NCI-H187 (cell line): ENCODE data around the gene UTF1.
"Not testable (repeated sequence)": the region's sequence is repeated elsewhere in the genome, so short reads cannot be mapped to it uniquely, and the experiment has no call there.

Source experiments
- DNase-seq, 2 experiments: peaks; one replicate each; lab custom pipeline; 2025; lab: John Stamatoyannopoulos, UW

Gene UTF1

DNA sequence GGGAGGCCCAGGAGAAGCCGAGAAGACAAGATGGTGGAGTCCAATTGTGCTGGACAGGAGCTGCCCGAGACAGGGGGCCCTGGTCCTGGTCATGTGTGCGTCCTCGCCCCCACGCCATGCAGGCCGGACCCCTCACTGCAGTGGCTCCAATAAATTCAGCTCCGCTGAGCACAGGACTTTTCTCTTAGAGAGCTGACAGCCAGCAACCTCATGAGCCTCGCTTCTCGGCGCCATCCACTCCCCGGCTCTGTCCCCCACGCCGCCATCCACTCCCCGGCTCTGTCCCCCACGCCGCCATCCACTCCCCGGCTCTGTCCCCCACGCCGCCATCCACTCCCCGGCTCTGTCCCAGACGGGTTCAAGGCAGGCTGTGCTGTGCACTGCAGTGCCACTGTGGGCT, 2.8 kb upstream of the UTF1 start:
- DNase-seq: no peak

DNA sequence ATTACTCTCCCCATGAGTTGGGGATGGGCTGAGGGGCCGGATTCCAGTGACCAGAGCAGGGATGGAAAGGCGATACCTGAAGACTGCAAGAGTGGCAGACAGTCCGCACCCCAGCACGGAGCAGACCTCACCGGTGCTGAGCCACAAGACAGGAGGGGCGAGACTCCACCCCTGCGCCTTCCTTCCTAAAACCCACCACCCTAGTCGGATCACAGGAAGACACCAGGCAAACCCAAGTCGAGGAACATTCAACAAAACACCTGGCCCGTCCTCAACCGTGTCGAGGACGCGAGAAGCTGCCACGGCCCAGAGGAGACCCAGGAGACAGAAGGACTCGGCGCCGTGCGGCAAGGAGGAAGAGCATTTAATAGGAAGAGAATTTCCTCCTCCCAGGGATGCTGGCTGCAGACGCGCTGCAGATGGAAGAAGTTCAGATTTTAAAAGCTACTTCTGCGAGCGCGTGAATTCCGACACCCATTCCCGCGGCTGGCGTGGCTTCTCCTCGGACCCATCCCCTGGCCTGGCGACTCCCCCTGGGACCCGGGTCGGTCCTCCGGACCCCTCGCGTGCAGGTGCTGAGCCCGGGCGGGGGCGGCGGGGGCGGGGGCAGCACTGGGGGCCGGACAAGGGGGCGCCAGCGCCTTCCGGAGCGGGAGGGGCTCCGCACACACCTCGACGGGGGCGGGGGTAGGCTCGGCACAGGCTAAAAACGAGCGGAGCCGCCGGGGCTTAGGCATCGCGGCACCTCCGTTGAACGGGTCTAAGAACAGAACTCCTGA, 563 bp upstream of the UTF1 start:
- DNase-seq: no peak

DNA sequence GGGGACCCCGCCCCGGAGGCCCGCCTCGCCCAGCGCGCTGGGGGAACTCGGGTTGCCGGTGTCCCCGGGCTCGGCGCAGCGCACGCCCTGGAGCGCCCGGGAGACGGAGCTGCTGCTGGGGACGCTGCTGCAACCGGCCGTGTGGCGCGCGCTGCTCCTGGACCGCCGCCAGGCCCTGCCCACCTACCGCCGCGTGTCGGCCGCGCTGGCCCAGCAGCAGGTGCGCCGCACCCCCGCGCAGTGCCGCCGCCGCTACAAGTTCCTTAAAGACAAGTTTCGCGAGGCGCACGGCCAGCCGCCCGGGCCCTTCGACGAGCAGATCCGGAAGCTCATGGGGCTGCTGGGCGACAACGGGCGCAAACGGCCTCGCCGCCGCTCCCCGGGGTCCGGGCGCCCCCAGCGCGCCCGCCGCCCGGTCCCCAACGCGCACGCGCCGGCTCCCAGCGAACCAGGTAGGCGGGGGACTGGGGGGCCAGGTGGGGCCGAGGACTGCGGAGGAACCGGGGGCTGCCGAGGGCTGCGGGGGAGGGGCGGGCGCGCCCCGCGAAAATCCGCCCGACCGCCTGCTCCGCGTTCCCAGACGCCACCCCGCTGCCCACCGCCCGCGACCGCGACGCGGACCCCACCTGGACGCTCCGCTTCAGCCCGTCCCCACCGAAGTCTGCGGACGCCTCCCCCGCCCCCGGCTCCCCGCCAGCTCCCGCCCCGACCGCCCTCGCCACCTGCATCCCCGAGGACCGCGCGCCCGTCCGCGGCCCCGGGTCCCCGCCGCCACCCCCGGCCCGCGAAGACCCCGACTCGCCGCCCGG, 574 bp downstream of the UTF1 start:
- no peak for DNase-seq

DNA sequence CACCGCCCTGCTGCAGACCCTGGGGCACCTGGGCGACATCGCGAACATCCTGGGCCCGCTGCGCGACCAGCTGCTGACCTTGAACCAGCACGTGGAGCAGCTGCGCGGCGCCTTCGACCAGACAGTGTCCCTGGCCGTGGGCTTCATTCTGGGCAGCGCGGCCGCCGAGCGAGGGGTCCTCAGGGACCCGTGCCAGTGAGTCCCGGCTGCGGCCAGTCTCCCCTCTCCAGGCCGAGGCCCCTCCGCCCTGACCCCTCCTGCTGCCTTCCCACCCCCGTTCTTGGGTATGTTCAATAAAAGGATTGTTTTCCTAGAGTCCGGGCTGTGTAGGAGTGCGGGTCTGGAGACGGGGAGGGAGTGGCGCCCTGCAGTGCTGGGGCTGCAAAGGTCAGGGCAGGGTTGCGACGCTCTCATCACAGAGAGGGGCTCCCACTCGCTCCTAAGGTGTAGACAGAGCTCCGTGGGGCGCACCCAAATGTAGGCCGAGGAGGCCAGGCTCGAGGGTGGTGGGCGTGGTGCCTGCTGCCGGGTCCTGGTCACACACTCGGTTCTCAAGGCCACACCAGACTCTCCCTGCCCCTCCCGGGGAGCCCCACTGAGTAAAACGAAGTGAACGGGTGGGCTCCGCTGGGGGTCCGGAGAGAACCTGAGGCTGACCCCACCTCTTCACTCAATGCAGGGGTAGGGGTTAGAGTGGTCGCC, 1.4 kb downstream of the UTF1 start:
- DNase-seq: no peak

DNA sequence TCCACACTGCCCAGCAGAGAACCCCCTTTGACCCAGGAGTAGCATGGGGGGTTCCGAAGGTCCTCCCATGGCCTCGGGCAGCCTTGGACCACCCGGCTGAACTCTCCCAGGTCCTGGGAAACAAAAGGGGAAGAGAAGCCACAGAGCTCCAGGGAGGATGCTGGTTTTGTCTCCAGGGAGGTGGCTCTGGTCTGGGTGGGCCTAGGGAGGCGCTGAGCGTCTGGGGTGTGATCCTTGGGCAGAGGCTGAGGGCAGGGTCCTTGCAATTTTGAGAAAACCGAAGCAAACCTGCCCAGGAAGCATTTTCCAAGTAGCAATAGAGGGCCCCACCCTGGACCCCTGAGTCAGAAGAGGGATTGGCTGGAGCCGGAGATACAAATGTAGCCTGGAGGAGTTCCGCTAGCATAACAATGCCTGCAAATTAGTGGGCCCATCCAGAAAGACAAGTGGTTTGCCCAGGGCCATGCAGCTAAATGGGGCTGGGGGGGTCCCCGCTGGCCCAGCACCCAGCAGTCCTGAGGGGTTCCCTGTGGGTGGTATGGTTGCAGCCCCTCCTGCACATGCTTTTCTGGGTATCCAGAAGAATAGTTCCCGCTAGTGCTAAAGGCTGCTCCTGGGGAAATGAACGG, 2.0 kb downstream of the UTF1 start:
- DNase-seq: no peak

DNA sequence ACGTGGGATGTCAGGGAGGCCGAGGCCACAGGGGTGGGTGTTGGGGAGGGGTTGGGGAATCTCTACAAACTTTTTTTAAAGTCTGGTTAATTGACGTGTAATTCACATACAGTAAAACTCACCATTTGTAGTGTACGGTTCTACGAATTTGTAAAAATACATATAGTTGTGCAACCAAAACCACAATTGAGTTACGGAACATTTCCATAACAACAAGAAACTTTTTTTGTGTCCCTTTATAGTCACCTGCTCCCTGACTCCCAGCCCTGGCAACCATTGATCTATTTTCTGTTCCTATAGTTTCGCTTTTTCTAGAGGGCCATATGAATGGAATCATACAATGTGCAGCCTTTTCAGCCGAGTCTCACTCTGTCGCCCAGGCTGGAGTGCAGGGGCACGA, 4.8 kb downstream of the UTF1 start:
- DNase-seq: not testable (repeated sequence)

DNA sequence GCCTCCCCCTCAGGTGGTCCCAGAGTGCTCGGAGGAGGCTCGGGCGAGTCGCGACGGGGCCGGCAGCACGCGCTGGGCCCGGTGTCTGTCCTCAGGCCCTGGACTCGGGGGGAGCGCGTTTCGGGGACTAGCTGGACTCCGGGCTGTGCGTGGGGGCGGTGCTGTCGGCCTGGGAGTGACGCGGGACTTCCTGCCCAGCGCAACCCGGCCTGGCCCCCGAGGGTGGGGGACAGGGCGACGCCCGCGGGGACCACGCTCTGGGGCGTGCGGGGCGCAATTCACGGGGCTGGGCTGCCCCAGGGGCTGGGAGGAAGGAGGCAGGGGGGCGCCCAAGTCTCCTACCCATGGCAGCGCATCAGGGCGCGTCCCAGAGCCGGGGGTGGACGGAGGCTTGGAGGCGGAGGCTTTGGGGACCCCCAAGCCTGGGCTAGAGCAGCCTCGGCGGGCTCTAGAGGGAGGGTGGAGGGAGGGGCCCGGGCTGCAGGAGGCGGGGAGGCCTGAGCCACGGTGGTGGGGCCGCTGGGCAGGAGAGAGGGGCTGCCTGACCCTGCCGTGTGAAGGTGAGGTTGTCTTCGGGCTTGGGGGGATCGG, 5.3 kb downstream of the UTF1 start:
- DNase-seq: no peak

DNA sequence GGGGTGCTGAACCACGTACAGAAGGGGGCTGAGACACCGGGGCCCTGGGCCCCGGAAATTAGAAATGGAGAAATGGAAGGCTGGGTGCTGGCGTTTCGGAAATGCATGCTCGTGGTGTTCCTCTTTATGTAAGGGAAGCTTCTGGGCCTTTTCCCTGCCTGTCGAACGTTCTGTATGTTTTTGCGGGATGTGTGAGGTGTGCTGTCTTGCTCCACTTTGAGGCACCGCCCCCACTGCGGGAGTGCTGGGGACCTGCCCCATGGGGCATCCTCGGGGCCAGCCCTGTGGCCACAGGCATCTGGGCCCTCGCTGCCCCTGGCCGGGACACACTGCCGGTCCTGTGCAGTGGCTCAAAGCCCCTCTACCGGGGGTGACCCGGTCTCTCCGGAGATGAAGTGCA, 5.9 kb downstream of the UTF1 start:
- no peak for DNase-seq

DNA sequence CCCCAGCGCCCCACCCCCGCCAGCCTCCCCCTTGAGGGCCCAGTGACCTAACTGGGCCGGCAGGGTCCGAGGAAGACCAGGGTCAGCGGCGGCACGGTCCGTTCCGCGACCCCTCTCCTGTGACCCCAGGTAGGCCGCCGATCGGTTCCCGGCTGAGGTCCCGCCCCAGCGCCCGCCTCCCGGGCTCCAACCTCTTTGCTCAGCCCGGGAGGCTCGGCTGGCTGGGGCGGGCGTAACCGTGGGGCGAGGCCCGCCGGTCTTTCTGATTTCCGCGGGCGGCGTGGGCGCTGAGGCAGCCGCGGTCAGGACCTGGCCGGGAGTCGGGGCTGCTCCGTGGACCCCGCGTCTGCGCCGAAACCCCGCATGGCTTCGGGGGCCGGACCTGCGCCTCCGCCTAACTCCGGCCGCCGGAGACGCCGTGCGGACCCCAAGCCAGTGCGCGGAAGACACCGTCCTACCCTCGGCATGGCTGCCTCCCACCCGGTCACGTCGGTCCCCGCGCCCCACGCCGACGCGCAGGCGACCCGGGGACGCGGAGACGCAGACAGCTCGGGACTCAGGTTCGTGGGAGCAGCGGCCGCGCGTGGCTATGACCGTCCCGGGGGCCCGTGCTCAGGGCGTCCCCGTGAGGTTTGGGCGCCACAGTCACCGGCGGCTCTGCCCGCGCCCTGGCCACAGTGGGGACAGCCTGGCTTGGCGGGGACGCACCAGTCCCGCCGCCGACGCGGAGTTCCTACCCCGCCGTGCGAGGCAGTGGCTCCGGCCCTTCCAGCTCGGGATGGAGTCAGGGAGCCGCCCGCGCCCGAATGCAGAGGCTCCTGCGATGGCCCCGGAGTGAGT, 6.6 kb downstream of the UTF1 start:
- no peak for DNase-seq

DNA sequence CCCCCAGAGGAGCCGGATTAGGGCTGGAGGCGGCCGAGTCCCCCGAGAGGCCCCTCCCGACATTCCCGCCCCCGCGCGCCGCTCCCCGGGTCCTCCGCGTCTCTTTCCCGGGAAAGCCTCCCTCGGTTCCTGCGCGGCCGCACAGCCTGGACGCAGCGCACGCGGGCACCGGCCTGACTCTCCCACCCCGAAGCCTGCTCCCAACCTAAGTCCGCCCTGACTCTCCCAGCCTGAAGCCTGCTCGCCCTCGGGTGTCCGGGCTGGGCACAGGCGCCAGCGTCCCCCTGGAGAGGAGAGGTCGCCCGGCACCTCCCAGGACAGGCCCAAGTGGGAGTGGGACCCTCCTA, 7.2 kb downstream of the UTF1 start:
- DNase-seq: no peak

DNA sequence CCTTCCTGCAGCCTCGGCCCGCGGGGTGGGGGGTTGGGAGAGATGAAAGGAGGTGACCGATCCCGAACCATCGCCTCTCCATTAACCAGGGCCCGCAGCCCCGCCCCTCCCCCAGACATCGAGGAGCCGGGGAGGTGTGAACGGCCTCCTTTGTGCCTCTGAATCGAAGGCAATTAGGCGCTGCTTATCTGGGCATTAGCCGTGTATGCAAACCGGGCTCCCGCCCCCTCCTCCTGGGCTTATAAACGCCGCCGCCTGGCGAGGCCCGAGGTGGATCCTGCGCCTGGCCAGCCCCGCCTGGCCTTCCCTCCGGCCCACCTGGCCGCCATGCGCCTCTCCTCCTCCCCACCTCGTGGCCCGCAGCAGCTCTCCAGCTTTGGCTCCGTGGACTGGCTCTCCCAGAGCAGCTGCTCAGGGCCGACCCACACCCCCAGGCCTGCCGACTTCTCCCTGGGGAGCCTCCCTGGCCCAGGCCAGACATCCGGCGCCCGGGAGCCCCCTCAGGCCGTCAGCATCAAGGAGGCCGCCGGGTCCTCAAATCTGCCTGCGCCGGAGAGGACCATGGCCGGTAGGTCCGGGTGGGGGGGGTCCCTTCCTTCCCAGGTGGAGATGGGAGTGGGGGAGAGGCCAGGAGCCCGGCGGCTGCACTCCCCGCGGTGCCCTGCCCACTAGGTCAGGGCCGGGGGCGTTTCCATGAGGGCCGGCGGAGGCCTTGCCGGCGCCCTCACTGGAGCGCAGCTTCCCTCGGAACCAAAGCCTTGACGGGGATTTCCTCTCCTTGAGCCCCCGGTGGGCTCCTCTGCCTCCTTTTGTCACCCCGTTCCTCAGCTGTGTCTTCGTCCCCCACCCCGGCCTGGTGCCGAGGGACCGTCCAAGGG, 7.8 kb downstream of the UTF1 start, which contains the start of gene VENTX:
Gene VENTX, plus strand, starts transcription at position 268 of the 878 bp plus-strand sequence. Its CDS starts 60 bp downstream, at position 328.
- no peak for DNase-seq

DNA sequence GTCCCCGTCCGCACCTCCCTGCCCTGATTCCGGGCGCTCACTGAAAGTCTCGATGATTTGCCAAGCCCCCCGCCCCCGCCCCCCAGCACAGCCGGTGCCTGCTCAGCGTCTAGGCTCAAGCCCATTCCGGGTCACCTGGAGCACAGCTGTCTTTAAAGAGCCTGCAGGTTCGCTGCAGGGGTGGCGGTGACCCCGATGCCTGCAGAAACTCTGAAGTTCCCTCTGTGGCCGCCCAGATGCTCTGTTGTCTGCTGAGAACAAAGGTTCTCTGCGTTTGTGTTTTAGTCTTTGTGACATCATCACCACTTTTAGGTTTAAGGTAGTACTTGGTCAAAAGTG, 8.4 kb downstream of the UTF1 start:
- no peak for DNase-seq

DNA sequence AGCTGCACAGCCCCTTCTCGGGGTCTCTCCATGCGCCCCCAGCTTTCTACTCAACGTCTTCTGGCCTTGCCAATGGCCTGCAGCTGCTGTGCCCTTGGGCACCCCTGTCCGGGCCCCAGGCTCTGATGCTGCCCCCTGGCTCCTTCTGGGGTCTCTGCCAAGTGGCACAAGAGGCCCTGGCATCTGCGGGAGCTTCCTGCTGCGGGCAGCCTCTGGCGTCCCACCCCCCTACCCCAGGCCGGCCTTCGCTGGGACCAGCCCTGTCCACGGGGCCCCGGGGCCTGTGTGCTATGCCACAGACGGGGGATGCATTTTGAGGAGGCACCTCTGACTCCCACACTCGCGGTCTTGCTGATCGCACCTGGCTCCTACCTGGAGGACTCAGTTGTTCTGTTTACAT, 10.0 kb downstream of the UTF1 start:
- no peak for DNase-seq

DNA sequence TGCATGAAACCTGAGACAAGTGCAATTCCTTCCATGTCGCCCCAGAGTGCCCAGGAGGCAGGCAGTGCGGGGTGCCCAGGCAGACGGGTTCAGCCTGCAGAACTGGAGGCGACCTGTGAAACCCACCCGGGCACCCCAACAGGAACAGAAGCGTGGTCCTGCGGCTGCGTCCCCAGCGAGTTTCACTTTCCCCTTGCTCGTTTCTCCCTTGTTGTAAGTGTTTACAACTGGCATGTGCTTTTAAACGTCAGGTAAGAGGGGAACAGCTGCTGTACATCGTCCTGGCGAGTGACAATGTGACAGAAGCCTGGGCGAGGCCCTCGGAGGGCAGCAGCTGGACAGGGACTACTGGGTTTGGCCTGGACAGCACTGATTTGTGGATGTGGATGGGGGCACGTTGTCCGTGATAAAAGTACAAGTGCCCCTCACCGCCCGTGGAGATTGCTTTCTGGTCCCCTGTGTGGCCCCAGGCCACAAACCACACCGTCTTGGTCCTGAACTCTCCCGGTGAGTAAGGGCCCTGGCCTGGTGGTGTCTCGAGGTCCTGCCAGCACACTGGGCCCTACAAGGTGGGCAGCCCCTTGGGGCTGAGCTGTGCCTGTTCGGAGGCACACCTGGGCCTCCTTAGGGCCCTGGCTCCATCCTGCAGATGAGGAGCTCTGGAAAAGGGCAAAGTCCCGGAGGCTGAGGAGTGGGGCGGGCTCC, 11.6 kb downstream of the UTF1 start:
- DNase-seq: no peak

DNA sequence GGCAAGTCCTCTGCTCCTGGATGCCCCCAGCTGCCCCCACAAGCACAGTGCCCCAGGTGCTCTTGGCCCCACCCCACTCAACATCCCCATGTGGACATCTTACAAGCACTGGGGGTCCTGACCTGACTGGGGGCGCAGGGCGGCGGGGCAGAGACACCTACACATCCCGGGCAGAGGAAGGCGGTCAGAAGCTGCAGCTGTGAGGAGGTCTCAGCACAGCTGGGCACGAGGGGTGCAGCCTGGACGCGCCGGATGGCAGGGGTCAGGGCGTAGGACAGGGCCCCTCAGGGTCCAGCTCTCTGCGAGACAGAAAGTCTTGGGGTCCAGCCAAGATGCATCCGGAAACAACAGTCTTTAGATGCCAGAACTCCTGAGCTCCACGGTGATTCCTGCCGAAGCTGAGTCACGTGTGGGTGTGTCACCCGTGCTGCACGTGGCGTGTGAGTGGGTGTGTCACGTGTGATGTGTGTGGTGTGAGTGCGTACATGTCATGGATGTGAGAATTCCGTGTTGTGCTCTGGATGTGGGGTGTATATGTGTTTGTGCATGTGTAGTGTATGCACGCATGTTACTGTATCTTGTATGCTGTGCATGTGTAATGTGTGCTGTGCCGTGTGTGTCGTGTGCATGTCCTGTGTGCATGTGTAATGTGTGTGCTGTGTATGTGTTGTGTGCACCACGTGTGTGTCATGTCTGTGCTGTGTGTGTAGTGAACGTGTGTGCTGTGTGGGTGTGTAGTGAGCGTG, 12.8 kb downstream of the UTF1 start:
- no peak for DNase-seq

DNA sequence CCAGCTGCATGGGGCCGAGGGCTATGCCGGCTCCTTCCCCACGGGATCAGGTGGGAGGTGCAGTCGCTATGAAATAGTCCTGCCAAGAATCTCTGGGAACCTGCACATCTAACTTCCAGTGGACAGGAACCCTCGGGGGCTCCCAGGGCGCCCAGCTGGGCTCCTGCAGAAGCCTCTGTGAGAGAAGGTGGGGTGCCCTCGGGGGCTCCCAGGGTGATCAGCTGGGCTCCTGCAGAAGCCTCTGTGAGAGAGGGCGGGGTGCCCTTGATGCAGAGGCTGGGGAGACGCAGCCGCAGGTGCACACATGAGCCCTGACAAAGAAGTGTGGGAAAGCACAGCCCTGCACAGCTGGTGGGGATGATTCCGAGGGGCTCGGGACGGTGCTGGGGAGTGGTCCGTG, 13.6 kb downstream of the UTF1 start:
- DNase-seq: no peak

DNA sequence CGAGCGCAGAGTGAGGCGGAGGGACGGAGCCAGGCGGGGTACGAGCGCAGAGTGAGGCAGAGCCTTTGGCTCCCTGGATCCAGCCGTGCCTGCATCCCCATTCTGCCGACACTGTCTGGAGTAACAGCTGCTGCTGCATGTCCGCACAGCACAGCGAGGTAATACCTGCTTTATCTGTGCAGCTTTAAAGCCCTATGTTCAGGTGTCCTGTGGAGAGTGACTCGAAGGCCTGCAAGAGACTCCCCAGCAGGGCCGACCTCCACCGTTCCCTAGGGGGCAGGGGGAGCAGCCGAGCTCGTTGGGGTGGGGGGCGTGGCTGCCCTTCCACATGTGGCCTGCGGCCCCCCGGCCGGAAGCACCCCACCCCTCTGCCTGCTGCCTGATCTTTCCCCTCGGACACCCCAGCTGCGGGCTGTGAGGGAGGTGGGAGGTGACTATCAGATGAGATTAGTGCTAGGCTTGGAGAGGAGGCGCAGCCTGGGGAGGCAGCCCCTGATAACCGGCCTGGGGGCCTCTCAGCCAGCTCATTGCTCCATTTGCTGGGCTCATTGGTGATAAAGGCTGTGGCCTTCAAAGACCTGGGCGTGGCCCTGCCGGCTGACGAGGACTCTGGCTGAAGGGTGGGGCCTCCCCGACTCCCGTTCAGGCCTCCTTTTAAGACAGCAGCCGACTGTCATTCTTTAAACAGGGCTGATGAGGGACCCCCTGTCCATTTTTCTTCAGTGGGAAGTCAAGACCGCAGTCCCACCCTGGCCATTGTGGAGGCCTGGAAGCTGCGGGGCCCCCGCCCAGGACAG, 15.6 kb downstream of the UTF1 start:
- DNase-seq: no peak

DNA sequence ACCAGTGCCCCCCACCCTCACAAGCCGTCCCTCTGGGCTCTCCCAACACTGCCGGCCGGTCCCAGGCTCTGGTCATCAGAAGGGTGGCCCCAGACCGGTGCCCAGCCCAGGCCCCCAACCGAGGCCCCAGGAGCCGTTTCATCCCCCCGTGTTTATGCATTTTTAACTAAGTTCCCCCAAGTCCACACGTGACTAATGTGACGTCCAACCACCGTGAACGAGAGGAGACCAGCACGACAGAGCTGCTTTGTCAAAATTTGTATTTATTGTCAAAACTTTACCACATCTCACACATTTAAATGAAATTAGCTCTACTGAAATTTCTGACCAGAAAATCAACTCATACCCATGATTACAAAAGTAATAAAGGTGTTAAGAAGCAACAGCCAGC, 16.2 kb downstream of the UTF1 start:
- DNase-seq: no peak
